CD4-positive, alpha-beta T cell treated with Interferon gamma for 1 hour (primary cell): ENCODE results near the gene SLC25A2.

Experiments
- DNase-seq: peaks from one replicate; pipeline ENCODE4 v3.0.0-alpha.2; 2020

The SLC25A2 gene

GRCh38 chr5:141306630-141307029 lies 2.8 kb upstream of the SLC25A2 start:
- no peak for DNase-seq

GRCh38 chr5:141298376-141298775 lies 5.5 kb downstream of the SLC25A2 start:
- no peak for DNase-seq

DNA sequence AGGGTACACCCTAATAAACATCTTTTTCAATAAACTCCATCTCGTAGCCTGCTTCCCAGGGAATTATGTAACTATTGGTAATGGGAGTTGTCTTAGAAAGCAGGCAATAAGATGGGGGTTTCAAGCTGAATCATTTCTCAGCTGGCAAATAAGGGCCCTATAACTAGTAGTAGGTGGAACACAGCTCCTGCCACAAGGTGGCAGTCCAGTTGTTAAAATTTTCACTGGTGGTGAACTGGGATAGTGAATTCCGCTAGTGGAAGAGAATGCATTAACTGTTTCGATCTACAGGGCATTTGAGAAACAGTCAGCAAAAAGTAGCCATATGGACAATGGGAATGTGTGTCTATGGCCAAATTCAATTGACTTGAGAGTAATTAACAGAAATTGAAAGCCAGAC lies 30.9 kb downstream of the SLC25A2 start:
- no peak for DNase-seq

GRCh38 chr5:141269195-141269594 lies 34.7 kb downstream of the SLC25A2 start:
- DNase-seq, result no peak

DNA sequence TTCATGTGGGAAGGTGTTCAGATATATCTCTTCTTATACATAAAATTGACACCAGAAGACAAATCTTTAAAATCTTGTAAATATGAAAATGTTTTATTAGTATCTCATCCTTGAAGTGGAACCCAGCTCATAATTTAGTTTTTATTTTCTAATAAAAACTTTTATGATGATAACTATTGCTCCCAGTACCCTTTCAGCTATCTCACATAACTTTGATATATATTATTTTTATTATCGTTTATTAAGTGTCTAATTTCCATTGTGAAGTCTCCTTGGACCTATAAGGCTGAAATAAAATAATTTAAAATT lies 42.7 kb downstream of the SLC25A2 start:
- DNase-seq, result no peak

DNA sequence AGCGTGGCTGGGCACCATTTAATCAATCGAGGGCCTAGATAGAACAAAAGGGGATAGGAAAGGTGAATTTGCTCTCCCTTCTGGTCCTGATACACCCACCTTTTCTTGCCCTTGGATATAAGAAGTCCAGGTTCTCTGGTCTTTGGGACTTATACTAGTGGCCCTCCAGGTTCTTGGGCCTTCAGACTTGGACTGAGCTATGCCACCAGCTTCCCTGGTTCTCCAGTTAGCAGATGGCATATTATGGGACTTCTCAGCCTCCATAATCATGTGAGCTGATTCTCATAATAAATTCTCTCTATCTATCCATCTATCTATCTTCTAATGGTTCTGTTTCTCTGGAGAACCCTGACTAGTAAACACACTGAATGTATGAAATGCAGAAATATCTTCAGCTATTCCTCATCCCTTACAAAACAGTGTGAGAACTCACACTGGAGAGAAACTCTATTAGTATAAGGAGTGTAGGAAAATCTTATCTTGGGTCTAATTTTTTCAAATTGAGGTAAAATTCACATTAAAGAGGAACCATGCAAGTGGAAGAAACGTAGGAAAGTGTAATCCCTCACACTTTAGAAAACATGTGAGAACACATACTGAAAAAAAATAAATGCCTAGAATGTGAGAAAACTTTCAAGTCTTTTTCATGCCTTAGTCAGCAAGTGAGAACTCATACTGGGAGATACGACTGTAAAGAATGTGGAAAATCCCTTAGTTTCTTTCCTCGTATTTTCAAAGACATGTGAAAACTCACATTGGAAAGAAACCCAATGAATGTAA lies 43.2 kb downstream of the SLC25A2 start:
- no peak for DNase-seq

DNA sequence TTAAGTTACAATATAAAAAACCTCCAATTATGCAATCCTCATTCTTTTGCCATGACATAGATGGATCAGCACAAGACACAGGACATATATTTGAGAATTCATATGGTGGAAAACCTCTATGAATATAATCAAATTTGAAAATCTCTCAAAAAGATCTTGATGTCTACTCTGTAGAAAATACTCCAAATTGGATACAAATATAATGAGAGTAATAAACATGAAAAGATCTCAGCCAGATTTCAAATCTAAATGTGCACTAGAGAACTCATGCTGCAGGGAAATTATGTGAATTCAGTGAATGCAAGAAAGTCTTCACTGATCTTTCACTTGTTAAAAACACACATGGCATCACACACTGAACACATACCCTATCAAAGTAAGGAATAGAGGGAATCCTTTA lies 44.9 kb downstream of the SLC25A2 start:
- DNase-seq, result no peak

DNA sequence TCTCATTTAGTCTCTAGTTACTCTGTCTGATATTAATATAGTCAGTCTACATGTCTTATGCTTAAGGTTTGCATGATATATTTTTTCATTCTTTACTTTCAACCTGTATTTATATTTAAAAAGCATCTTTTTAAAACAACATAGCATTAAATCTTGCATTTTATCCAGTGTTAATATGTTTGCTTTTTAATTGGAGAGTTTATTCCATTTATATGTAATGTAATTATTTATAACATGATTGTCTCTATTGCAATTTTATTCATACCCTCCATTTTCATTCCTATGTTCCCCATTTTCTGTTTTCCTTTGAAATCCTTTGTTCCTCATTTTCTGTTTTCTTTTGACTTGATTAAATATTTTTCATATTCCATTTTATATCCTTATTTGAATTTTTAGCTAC lies 45.4 kb downstream of the SLC25A2 start:
- DNase-seq, result no peak
